ENCODE results near the gene BAZ1A.

BAZ1A gene

DNA sequence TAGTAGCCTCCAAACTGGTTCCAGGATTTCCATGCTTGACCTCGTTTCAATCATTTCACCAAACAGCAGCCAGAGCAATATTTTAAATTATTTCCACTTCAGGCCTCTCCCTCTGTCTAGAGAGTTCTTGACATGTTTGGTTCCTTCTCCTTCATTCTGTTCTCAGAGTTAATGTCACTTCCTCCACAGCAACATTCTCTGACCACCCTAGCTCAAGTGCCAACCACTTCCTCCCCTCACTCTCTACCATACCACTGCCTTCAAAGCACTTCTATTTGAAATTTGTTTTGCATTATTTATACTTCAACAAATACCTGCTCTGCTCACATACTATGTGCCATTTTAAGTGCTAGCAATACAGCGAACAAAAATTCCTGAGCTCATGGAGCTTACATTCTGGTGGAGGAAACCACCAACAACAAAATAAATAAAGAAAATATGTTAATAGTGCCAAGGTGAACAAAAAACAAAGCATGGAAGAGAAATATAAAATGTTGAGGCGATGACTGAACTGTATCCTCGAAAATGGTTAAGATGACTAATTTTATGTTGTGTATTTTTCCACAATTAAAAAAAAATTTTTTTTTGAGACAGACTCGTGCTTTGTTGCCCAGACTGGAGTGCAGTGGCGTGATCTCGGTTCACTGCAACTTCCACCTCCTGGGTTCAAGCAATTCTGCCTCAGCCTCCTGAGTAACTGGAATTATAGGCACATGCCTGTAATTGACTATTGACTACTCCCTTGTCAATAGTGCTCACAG, 17.3 kb downstream of the BAZ1A start:
- TF ChIP-seq, protein P1, sequence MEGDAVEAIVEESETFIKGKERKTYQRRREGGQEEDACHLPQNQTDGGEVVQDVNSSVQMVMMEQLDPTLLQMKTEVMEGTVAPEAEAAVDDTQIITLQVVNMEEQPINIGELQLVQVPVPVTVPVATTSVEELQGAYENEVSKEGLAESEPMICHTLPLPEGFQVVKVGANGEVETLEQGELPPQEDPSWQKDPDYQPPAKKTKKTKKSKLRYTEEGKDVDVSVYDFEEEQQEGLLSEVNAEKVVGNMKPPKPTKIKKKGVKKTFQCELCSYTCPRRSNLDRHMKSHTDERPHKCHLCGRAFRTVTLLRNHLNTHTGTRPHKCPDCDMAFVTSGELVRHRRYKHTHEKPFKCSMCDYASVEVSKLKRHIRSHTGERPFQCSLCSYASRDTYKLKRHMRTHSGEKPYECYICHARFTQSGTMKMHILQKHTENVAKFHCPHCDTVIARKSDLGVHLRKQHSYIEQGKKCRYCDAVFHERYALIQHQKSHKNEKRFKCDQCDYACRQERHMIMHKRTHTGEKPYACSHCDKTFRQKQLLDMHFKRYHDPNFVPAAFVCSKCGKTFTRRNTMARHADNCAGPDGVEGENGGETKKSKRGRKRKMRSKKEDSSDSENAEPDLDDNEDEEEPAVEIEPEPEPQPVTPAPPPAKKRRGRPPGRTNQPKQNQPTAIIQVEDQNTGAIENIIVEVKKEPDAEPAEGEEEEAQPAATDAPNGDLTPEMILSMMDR (IDR thresholded peaks at IDR 0.05; ENCODE audit: low read depth, low read length, missing control alignments), result no peak
- no peak overlapping the region for H3K4me3 ChIP-seq (ENCODE audit: low read depth, low read length)
- DNase-seq (ENCODE audit: low read depth), result no peak

DNA sequence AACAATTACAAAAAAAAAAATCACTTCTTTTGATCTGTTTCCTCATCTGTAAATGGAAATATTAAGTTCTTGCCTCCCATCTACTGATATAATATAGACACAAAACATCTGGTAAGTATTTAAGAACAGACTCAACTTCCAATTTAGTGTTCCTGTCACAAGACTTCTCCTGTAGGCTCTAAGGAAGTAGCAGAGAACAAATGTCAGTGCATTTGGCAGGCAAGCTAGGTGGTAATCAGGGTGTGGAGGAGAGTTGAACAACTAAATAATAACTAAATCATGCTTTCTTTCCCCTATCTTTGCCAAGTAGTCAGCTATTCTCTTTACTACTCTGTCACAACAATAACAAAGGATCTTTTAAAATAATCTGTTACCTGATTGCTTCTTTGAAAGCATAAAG, 22.1 kb downstream of the BAZ1A start:
- H3K4me3 ChIP-seq (ENCODE audit: low read depth, low read length), result no peak overlapping the region
- DNase-seq (ENCODE audit: low read depth), result no peak
- TF ChIP-seq, protein P1 (IDR thresholded peaks at IDR 0.05; ENCODE audit: low read depth, low read length, missing control alignments), result no peak

DNA sequence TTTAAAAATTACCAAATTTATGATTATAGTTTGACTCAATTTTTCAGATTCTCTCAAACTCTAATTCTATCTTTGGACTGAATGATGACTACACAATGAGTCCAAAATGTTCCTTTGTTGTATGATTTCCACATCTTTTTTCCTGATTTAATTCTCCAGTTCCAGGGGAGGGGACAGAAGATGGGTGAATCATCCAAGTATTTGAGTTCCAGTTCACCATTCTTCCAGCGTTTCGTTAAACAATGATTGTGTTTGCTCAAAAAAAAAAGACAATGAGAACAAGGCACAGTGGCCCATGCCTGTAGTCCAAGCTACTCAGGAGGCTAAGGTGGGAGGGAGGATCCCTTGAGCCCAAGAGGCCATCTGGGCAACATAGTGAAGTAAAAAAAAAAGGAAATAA, 23.8 kb downstream of the BAZ1A start:
- H3K4me3 ChIP-seq (ENCODE audit: low read depth, low read length), result no peak overlapping the region
- DNase-seq (ENCODE audit: low read depth), result no peak
- TF ChIP-seq, protein P1 (IDR thresholded peaks at IDR 0.05; ENCODE audit: low read depth, low read length, missing control alignments), result no peak

DNA sequence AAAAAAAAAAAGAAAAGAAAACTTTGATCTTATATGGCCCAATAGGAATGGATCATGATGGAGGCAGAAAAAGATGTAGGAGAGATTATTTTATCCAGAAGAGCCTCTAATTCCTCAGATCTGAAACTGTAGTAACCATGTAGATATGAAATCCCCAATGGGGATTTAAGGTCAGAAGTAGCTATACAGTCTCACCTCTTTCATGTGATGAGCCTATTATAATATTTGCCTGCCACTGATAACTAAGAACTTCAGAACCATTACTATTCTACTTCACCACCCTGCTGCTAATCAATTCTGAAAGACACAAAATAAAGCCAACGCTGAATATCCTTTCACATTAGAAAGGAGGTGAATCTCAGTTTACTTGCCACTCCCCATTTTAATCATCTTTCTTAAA, 29.3 kb downstream of the BAZ1A start:
- no peak for DNase-seq (ENCODE audit: low read depth)
- no peak overlapping the region for H3K4me3 ChIP-seq (ENCODE audit: low read depth, low read length)
- TF ChIP-seq, protein P1 (IDR thresholded peaks at IDR 0.05; ENCODE audit: low read depth, low read length, missing control alignments), result no peak

DNA sequence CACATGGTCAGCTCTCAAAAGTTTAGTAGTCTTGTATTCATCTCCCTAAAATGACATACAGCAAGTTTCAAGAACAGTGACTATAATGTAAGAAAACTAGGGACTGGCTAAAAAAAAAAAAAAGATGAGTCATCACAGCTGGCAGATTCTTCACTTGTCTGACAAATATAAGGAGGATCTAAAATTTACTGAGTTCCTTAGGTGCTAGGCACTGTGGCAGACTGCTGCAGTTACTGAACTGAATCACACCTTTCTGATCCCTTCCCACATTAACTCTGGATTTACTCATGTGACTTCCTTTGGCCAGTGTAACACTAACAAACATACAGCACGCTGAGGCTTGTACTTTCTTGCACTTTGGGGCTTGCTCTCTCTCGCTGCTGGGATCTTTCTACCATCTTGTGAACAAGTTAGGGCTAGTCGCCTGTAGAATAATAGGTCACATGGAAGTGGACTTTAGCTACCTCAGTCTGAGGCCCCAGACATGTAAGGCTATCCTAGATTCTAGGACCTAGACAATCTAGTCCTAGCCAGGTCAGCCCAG, 32.1 kb downstream of the BAZ1A start:
- DNase-seq (ENCODE audit: low read depth), result no peak
- no peak overlapping the region for H3K4me3 ChIP-seq (ENCODE audit: low read depth, low read length)
- TF ChIP-seq, protein P1 (IDR thresholded peaks at IDR 0.05; ENCODE audit: low read depth, low read length, missing control alignments), result no peak

DNA sequence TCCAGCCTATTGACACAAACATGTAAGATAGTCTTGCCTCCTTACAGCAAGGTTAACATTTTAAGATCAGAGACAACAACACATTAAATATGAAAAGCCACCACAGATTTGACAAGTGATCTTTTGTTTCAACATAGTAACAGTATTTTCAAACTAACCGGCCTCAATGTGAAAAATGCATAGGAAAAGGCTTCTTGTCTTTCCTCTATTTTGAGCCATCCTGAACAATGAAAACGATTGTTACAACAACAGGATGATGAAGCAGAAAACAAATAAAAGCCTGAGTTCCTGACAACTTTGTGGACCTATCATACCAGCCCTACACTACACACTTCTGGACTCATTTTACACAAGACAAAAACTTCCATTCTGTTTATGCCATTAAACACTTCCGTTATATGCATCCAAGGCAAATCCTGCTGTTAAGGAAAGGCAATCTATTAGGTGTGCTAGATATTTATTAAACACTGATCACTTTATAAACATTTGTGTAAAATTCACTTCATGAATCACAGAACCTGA, 37.3 kb downstream of the BAZ1A start:
- TF ChIP-seq, protein P1 (IDR thresholded peaks at IDR 0.05; ENCODE audit: low read depth, low read length, missing control alignments), result no peak
- no peak for DNase-seq (ENCODE audit: low read depth)
- H3K4me3 ChIP-seq (ENCODE audit: low read depth, low read length), result no peak overlapping the region

All from GM12864 (cell line).